HFF-Myc (cell line): ENCODE measurements around the gene FBXO27.
"Not testable (repeated sequence)": the region's sequence is repeated elsewhere in the genome, so short reads cannot be mapped to it uniquely, and the experiment has no call there.

ENCODE experiments used
- DNase-seq: peaks from one replicate; pipeline ENCODE4 v3.0.0-alpha.2; 2011; ENCODE audit warnings: low read depth; ENCODE audit errors: extremely low read depth
- H3K4me3 ChIP-seq: replicated peaks from 2 replicates; pipeline ENCODE4 v1.5.1; 2011; ENCODE audit warnings: low read depth, mild to moderate bottlenecking, control low read depth, low read length
- TF ChIP-seq, protein P1 (sequence below): IDR thresholded peaks from 2 replicates; pipeline ENCODE4 v1.5.1; 2012; ENCODE audit warnings: mild to moderate bottlenecking, low read depth, low read length, control low read depth; ENCODE audit errors: missing control alignments

The FBXO27 gene

DNA sequence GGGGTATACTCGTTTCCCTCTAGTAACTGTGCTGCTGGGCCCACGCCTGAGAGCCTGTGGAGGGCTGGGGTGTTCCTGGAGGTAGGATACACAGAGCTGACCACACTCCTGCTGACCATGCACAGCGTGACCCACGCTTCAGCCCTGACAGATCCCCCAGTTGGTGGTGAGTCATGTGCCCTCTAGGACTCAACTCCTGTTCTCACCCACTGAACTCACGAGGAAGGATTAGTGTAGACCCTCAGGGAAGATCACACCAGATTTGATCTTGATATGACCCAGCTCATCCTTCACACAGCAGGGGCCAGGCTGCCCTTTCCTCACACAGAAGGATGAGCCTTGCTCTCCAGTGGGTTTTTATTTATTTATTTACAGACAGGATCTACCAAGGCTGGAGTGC is 38.5 kb upstream of the FBXO27 start:
- TF ChIP-seq, protein P1, sequence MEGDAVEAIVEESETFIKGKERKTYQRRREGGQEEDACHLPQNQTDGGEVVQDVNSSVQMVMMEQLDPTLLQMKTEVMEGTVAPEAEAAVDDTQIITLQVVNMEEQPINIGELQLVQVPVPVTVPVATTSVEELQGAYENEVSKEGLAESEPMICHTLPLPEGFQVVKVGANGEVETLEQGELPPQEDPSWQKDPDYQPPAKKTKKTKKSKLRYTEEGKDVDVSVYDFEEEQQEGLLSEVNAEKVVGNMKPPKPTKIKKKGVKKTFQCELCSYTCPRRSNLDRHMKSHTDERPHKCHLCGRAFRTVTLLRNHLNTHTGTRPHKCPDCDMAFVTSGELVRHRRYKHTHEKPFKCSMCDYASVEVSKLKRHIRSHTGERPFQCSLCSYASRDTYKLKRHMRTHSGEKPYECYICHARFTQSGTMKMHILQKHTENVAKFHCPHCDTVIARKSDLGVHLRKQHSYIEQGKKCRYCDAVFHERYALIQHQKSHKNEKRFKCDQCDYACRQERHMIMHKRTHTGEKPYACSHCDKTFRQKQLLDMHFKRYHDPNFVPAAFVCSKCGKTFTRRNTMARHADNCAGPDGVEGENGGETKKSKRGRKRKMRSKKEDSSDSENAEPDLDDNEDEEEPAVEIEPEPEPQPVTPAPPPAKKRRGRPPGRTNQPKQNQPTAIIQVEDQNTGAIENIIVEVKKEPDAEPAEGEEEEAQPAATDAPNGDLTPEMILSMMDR = no peak
- DNase-seq = no peak

DNA sequence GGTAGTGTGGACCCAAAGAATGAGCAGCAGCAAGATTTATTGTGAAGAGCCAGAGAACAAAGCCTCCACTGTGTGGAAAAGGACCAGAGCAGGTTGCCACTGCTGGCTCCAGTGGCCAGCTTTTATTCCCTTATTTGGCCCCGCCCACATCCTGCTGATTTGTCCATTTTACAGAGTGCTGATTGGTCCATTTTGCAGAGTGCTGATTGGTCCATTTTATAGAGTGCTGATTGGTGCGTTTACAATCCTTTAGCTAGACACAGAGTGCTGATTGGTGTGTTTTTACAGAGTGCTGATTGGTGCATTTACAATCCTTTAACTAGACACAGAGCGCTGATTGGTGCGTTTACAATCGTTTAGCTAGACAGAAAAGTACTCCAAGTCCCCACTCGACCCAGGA is 35.9 kb upstream of the FBXO27 start:
- DNase-seq, H3K4me3 ChIP-seq: not testable (repeated sequence)

More for the DNA sequence above, 38.5 kb upstream of the FBXO27 start:
- H3K4me3 ChIP-seq = no peak overlapping the region

DNA sequence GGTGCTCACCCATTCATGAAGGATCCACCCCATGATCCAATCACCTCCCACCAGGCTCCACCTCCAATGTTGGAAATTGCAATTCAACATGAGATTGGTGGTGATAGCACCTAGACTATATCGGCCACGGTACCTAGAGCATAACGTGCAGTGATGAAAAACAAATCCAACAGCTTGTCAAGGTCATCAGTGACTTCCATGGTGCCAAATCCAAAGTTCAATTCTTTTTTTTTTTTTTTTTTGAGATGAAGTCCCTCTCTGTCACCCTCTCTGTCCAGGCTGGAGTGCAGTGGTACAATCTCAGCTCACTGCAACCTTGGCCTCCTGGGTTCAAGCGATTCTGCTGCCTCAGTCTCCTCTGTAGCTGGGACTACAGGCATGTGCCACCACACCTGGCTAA is 34.8 kb upstream of the FBXO27 start:
- TF ChIP-seq, protein P1 = no peak
- DNase-seq = no peak

DNA sequence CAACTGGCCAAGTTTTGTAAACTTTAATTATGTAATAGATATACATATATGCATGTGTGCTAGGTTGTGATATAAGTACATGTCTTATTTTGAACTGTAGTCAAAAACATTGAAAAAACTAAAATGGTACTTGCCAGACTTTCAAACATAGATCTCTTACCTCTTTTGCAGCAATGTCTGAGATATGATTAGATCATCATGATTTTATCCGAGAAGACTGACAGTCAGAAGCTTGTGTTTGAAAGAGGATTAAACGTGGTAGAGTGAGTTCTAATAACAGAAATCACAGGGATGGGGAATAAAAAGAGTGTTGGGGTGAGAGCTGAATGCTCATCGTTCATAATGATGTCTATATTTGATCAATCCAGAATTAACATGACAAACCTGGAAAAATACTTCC is 33.6 kb upstream of the FBXO27 start:
- TF ChIP-seq, protein P1 = no peak
- no peak for DNase-seq
- H3K4me3 ChIP-seq = no peak overlapping the region

More for the DNA sequence above, 34.8 kb upstream of the FBXO27 start:
- H3K4me3 ChIP-seq = no peak overlapping the region

DNA sequence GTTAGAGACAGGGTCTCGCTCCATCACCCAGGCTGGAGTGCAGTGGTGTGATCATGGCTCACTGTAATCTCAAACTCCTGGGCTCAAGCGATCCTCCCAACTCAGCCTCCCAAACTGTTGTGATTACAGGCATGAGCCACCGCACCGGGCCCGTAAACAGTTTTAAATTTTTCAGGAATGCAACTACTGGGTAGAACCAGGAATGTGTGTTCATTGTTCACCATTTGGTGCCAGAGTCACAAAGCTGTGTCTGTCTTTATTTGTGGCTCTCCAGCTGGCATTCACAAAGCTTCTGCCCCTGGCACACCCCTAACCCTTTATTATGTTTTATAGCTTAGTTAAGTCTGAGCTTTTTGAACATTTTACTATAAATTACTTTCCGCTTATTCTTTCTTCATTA is 32.1 kb upstream of the FBXO27 start:
- TF ChIP-seq, protein P1 = no peak
- no peak for DNase-seq
- H3K4me3 ChIP-seq = no peak overlapping the region

DNA sequence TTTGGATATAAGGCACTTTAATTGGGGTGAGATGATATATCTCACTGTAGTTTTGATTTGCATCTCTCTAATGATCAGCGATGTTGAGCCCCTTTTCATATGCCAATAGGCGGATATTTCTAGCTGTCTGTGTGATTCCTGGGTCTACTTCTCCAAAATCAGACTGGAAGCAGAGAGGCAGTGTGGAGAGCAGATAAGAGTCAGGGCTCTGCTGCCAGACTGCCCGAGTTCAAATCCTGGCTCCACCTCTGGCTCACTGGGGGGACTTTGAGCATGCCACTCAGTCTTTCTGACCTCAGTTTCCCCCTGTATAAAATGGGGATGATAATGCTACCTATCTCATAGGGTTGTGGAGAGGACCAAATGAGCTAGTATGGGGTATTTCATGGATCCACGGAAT is 27.8 kb upstream of the FBXO27 start:
- TF ChIP-seq, protein P1 = no peak
- no peak for DNase-seq
- no peak overlapping the region for H3K4me3 ChIP-seq

DNA sequence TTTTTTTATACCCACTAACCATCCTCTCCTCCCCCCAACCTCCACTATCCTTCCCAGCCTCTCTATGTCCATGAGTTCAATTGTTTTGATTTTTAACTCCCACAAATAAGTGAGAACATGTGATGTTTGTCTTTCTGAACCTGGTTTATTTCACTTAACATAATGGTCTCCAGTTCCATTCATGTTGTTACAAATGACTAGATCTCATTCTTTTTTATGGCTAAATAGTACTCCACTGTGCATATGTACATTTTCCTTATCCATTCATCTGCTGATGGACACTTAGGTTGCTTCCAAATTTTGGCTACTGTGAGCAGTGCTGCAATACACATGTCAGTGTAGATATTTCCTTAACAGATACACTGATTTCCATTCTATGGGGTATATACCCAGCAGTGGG is 27.0 kb upstream of the FBXO27 start:
- no peak for DNase-seq
- TF ChIP-seq, protein P1 = no peak
- H3K4me3 ChIP-seq = no peak overlapping the region
